ENCODE data around the gene CDC5L.

- no peak for TF ChIP-seq POLR2A (IDR thresholded peaks at IDR 0.05)
- TF ChIP-seq CTCF (IDR thresholded peaks at IDR 0.05): no peak
These were observed 66.7 kb downstream of the CDC5L start for GRCh38 chr6:44454198-44454597.
